Fibroblast of pulmonary artery (primary cell): ENCODE measurements around the gene GRID2.

Source experiments
- DNase-seq: peaks from one replicate; pipeline ENCODE4 v3.0.0-alpha.2; 2010; ENCODE audit warnings: low read depth
- H3K4me3 ChIP-seq: replicated peaks from 2 replicates; pipeline ENCODE4 v1.5.1; 2011; ENCODE audit warnings: low read depth, mild to moderate bottlenecking, control low read depth, low read length, moderate library complexity
- TF ChIP-seq, protein P1 (sequence below): IDR thresholded peaks from 2 replicates; pipeline ENCODE4 v1.5.1; 2011; ENCODE audit warnings: mild to moderate bottlenecking, control low read depth, low read length, inconsistent platforms; ENCODE audit errors: missing control alignments

The GRID2 gene

DNA sequence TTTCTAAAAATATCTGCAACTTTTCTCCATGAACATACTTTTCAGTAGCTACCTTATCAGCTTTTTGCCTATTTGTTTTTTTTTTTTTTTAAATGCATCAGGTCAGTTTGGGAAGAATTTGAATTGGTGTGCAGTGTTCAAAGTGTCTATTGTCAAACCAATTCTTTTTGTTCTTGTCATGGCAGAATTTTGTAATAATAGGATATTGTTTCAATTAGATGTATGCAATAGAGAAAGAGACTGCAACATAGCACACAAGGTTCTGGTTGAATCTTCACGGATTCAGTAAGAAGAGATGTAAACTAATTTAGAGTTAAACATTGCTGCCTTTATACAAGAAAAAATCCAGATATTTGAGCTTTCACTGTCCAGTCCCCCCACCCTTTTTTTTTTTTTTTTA lies 277.1 kb downstream of the GRID2 start:
- no peak overlapping the region for H3K4me3 ChIP-seq
- DNase-seq, result no peak
- TF ChIP-seq, protein P1, sequence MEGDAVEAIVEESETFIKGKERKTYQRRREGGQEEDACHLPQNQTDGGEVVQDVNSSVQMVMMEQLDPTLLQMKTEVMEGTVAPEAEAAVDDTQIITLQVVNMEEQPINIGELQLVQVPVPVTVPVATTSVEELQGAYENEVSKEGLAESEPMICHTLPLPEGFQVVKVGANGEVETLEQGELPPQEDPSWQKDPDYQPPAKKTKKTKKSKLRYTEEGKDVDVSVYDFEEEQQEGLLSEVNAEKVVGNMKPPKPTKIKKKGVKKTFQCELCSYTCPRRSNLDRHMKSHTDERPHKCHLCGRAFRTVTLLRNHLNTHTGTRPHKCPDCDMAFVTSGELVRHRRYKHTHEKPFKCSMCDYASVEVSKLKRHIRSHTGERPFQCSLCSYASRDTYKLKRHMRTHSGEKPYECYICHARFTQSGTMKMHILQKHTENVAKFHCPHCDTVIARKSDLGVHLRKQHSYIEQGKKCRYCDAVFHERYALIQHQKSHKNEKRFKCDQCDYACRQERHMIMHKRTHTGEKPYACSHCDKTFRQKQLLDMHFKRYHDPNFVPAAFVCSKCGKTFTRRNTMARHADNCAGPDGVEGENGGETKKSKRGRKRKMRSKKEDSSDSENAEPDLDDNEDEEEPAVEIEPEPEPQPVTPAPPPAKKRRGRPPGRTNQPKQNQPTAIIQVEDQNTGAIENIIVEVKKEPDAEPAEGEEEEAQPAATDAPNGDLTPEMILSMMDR, result no peak

DNA sequence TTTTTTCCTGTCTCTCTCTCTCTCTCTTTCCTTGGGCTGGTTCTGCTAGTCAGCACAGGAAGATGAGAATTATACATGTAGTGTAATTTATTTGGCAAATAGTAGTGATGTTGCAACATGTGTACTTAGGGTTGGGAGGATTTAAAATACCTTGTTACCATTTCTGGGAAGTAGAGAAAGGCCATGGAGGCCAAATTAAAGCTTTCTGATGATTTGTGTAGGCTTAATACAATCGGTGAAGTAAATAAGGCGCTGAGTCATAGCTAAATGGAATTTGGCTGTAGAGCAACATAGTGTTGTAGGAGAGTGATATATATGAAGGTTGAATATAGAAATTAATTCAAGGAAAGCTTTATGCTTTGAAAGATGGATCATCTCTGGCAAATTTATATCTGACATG lies 295.3 kb downstream of the GRID2 start:
- peak; percentile 36 for DNase-seq
- H3K4me3 ChIP-seq, result no peak overlapping the region
- TF ChIP-seq, protein P1, result no peak

DNA sequence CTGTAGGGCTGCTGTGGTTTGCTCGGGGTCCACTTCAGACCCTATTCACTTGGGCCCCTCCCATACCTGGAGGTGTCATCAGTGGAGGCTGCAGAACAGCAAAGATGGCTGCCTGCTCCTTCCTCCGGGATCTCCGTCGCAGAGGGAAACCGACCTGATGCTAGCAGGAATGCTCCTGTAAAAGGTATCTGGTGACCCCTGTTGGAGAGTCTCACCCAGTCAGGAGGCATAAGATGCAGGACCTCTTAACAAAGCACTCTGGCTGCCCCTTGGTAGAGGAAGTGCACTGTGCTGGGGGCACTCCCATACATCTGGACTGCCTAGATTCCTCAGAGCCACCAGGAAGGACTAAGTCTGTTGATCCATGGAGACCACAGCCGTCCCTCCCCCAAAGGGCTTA lies 296.9 kb downstream of the GRID2 start:
- TF ChIP-seq, protein P1, result no peak
- H3K4me3 ChIP-seq, result no peak overlapping the region
- DNase-seq, result no peak

DNA sequence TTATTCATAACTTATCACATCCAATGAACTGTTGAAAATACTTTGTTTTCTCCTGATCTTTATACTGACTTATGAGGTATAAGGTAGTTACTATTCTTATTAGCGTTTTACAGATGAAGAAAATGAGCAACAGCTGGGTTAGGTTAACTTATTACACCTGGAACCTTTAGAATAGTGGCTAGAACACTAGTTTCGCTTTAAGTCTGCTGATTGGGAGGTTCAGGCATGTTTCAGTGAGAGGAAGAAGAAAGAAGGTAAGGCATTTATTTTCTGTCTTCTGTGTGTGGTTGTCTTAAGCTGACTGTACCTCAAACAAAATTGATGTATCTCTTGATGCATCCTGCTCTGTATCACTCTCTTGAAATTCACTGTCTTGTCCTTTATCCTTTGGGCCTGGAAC lies 302.5 kb downstream of the GRID2 start:
- no peak for DNase-seq
- H3K4me3 ChIP-seq, result no peak overlapping the region
- TF ChIP-seq, protein P1, result no peak

DNA sequence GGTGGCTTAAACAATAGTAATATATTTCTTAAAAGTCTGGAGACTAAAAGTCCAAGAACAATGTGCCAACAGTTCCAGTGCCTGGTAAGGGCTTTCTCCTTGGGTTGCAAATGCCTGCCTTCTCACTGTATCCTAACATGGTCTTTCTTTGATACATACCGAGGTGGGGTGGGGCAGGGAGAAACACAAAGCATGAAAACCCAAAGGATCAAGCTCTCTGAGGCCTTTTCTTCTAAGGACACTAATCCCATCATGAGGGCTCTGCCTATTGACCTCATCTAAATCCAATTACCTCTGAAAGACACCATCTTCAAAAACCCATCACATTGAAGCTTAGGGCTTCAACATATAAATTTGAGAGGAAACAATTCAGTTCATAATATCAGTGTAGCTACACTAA lies 311.3 kb downstream of the GRID2 start:
- H3K4me3 ChIP-seq, result no peak overlapping the region
- TF ChIP-seq, protein P1, result no peak
- DNase-seq, result no peak

DNA sequence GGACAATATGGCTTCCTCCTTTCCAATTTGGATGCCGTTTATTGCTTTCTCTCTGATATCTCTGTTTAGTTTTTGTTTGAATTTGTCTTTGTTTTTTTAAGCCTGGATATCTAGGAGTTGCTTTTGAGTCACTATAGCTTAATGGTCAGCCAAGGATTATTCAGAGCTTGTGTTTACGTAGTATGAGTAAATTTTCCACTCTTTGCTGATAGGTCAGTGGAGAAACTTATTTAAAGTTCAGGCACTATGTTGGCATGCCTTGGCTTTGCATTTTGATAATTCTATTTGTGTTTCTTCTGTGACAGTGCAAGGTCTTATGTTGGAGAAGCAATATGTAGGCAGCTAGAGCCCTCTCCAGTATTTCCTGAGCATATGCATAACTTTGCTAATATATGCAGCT lies 315.2 kb downstream of the GRID2 start:
- TF ChIP-seq, protein P1, result no peak
- no peak overlapping the region for H3K4me3 ChIP-seq
- DNase-seq, result peak; percentile 40

DNA sequence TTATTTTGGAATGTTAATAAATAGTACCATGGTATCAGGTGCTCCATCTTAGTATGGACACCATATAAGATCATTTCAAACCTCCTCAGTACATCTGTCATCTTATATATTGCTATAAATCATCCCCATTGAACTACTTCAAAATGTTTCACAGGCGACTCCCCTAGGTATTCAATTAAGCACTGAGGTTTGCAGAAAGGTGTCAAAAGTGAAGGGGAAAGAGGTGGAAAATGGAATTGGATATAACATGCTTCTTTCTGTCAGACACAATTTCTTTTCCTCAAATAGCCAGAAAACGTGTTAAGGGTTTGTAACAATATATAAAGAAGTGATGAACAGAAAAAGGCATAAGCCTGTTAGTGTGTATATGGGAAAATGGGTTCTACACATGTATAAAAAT lies 325.5 kb downstream of the GRID2 start:
- H3K4me3 ChIP-seq, result no peak overlapping the region
- no peak for DNase-seq
- TF ChIP-seq, protein P1, result no peak
